Testis (tissue), 3 donors: ENCODE results near the gene TBCD. TPM values are rescaled to one million over a fixed set of nuclear protein-coding genes. Genes with fewer than 3 reads are reported as not detected.

ENCODE experiments used
- DNase-seq: peaks from one replicate; pipeline ENCODE4 v3.0.0-alpha.2; 2019
- H3K27ac ChIP-seq, 2 donors: fragments of 200-600 bp; sonication (generic); one replicate each; pipeline ENCODE4 v1.5.1; 2019
- H3K27me3 ChIP-seq: fragments of 200-600 bp; sonication (generic); one replicate; pipeline ENCODE4 v1.5.1; 2019
- H3K36me3 ChIP-seq: fragments of 200-600 bp; sonication (generic); one replicate; pipeline ENCODE4 v1.5.1; 2017; ENCODE audit warnings: low read depth; ENCODE audit errors: missing control alignments
- H3K4me1 ChIP-seq: fragments of 200-600 bp; sonication (generic); one replicate; pipeline ENCODE4 v1.5.1; 2019
- H3K4me3 ChIP-seq, 2 donors: fragments of 200-600 bp; sonication (generic); one replicate each; pipeline ENCODE4 v1.5.1; 2017 to 2019
- H3K9me3 ChIP-seq: fragments of 200-600 bp; sonication (generic); one replicate; pipeline ENCODE4 v1.5.1; 2017
- CTCF ChIP-seq, 3 experiments: fragments of 450-650 bp in 2 of 3; fragments of 200-600 bp in 1 of 3; sonication (generic) in 1 of 3; IDR thresholded peaks; one replicate each; pipeline ENCODE4 v1.5.1; 2016 to 2019; ENCODE audit warnings: antibody characterized with exemption in 3 of 3, mild to moderate bottlenecking in 2 of 3, moderate library complexity in 1 of 3
- POLR2A ChIP-seq: fragments of 450-650 bp; IDR thresholded peaks from one replicate; pipeline ENCODE4 v1.6.1; 2017; ENCODE audit warnings: antibody characterized with exemption, mild to moderate bottlenecking, moderate library complexity
- WGBS, 2 donors: methylation state at CpG; one replicate each; pipeline ENCODE4 v1.1.5; 2018; 5-methylcytosine and 5-hydroxymethylcytosine counted together
- intact Hi-C: fragments of 100-400 bp; cut with DNase I; formaldehyde crosslinking; loops from one replicate; pipeline ENCODE4 v1.15.1; 2023; ENCODE audit warnings: low total_unique reads
- polyA plus RNA-seq: library from polyadenylated mRNA; stranded (reverse); fragments of 350-450 nt; fragmentation: Illumina TruSeq; extraction: RNeasy Lipid Tissue Mini Kit (QIAGEN cat#74804); gene quantifications from one replicate; pipeline ENCODE4 v1.2.3, GENCODE V29; 2014; ENCODE audit warnings: low read depth, low replicate concordance; ENCODE audit not compliant: insufficient read depth
- total RNA-seq, 2 donors: library from RNA; depleted of rRNA; stranded (reverse); fragments of >200 nt; gene quantifications; one replicate each; pipeline ENCODE4 v1.2.3, GENCODE V29; 2016

TBCD gene
- total and polyA plus RNA-seq, 3 donors from 2014 or later, result 81.2 to 128 (median 115) TPM

GRCh38 chr17:82856361-82856760 lies 104.5 kb downstream of the TBCD start:
- no peak for TF ChIP-seq POLR2A
- no peak for TF ChIP-seq CTCF (IDR thresholded peaks at IDR 0.05)
- H3K4me3 ChIP-seq, result no peak overlapping the region
- H3K9me3 ChIP-seq, result no peaks in the 10 kb centered on the region
- DNase-seq, result no peak
- WGBS, 2 donors, result 81 to 92% methylated on average over 15 of the region's 15 CpGs
- H3K27me3 ChIP-seq, result no peaks in the 10 kb centered on the region
- H3K27ac ChIP-seq, result no peak overlapping the region
- intact Hi-C loops, result no loop called here
- H3K36me3 ChIP-seq, result no peaks in the 10 kb centered on the region
- H3K4me1 ChIP-seq, result peaks cover 9% of the 10 kb centered on the region

- Histone ChIP-seq H3K9me3 (no peaks in the 10 kb centered on the region), H3K27me3 (no peaks in the 10 kb centered on the region), H3K4me1 (peaks cover 9% of the 10 kb centered on the region), H3K36me3 (no peaks in the 10 kb centered on the region), H3K27ac (no peak overlapping the region), H3K4me3 (no peak overlapping the region)
- 93 to 95% methylated on average over 24 to 28 of the region's 28 CpGs for WGBS, 2 donors
- intact Hi-C loops, result no loop called here
- DNase-seq, result no peak
- TF ChIP-seq CTCF (IDR thresholded peaks at IDR 0.05) (no peak), POLR2A (no peak)
Observed at GRCh38 chr17:82858376-82859126, 106.7 kb downstream of the TBCD start.

GRCh38 chr17:82859431-82860403 lies 107.9 kb downstream of the TBCD start:
- WGBS, 2 donors, result 75 to 80% methylated on average over 23 of the region's 23 CpGs
- no peak for DNase-seq
- Histone ChIP-seq H3K4me1 (peaks cover 9% of the 10 kb centered on the region), H3K36me3 (no peaks in the 10 kb centered on the region), H3K9me3 (no peaks in the 10 kb centered on the region), H3K27me3 (no peaks in the 10 kb centered on the region), H3K27ac (no peak overlapping the region), H3K4me3 (no peak overlapping the region)
- intact Hi-C loops, result no loop called here
- no peak for TF ChIP-seq CTCF (IDR thresholded peaks at IDR 0.05)
- no peak for TF ChIP-seq POLR2A

- Histone ChIP-seq H3K9me3 (no peaks in the 10 kb centered on the region), H3K36me3 (no peaks in the 10 kb centered on the region), H3K27me3 (no peaks in the 10 kb centered on the region), H3K27ac (no peak overlapping the region), H3K4me3 (no peak overlapping the region), H3K4me1 (peaks cover 9% of the 10 kb centered on the region)
- no peak for TF ChIP-seq CTCF (IDR thresholded peaks at IDR 0.05)
- TF ChIP-seq POLR2A, result no peak
- no peak for DNase-seq
- 91 to 92% methylated on average over 19 to 41 of the region's 42 CpGs for WGBS, 2 donors
- intact Hi-C loops, result no loop called here
Observed at GRCh38 chr17:82860606-82861392, 108.9 kb downstream of the TBCD start.
